Measurements from ENCODE around the gene CELSR1. TPM values are rescaled to one million over a fixed set of nuclear protein-coding genes. Genes with fewer than 3 reads are reported as not detected.

The CELSR1 gene
- total RNA-seq, 3 donors from 2014 or later (not counting 1 experiment from before 2014, with no cell fraction given): 0.89 to 3.9 (median 1.9) TPM

DNA sequence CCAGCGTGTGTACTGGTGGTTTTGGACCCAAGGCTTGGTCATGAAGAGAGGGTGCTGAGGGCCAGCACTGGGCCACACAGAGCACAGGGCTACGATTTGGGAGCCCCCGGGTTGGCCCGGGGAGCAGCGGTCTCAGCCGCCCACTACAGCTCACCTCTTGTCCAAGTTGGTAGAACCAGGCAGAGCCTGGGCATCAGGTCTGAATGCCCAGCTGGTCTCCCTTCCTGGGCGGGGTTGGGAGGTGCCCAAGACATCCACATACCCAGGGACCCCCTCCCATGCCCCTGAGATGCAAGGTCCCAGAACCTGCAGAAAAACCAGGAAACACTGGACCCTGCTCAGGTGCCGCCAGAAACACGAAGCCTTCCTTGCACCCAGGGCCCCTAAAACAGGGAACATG lies 18.0 kb downstream of the CELSR1 start:
- no peaks in the 10 kb centered on the region for H3K9me3 Mint-ChIP-seq
- ATAC-seq (no peak), DNase-seq (no peak)
- WGBS (ENCODE audit: insufficient coverage): 87% methylated on average over 9 of the region's 9 CpGs
- Histone ChIP-seq H3K9me3 (ENCODE audit: control insufficient read depth, insufficient read depth, low read length) (no peaks in the 10 kb centered on the region), H3K27me3 (ENCODE audit: control insufficient read depth, insufficient read depth, low read length) (no peaks in the 10 kb centered on the region), H3K4me3 (ENCODE audit: low read length) (no peak overlapping the region), H3K27ac (ENCODE audit: low read length) (no peak overlapping the region), H3K36me3 (ENCODE audit: control insufficient read depth, insufficient read depth, low read length) (no peaks in the 10 kb centered on the region), H3K4me1 (ENCODE audit: control insufficient read depth, insufficient read depth, low read length) (peaks cover 11% of the 10 kb centered on the region)
- H3K4me1 Mint-ChIP-seq: no peaks in the 10 kb centered on the region
- intact Hi-C loops (cut with micrococcal nuclease): no loop called here
- H3K4me3 Mint-ChIP-seq: no peak overlapping the region
- H3K36me3 Mint-ChIP-seq: no peaks in the 10 kb centered on the region
- no peaks in the 10 kb centered on the region for H3K27me3 Mint-ChIP-seq (ENCODE audit: low read depth in 2 of 2)
- TF ChIP-seq, protein P1, sequence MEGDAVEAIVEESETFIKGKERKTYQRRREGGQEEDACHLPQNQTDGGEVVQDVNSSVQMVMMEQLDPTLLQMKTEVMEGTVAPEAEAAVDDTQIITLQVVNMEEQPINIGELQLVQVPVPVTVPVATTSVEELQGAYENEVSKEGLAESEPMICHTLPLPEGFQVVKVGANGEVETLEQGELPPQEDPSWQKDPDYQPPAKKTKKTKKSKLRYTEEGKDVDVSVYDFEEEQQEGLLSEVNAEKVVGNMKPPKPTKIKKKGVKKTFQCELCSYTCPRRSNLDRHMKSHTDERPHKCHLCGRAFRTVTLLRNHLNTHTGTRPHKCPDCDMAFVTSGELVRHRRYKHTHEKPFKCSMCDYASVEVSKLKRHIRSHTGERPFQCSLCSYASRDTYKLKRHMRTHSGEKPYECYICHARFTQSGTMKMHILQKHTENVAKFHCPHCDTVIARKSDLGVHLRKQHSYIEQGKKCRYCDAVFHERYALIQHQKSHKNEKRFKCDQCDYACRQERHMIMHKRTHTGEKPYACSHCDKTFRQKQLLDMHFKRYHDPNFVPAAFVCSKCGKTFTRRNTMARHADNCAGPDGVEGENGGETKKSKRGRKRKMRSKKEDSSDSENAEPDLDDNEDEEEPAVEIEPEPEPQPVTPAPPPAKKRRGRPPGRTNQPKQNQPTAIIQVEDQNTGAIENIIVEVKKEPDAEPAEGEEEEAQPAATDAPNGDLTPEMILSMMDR (IDR thresholded peaks at IDR 0.05): no peak
- H3K27ac Mint-ChIP-seq: no peak overlapping the region

GRCh38 chr22:46518542-46519325 lies 18.7 kb downstream of the CELSR1 start:
- intact Hi-C loops (cut with micrococcal nuclease): no loop called here
- no peaks in the 10 kb centered on the region for H3K4me1 Mint-ChIP-seq
- H3K27me3 ChIP-seq (ENCODE audit: control insufficient read depth, insufficient read depth, low read length): no peaks in the 10 kb centered on the region
- 90% methylated on average over 25 of the region's 25 CpGs for WGBS (ENCODE audit: insufficient coverage)
- H3K4me3 ChIP-seq (ENCODE audit: low read length): no peak overlapping the region
- H3K9me3 Mint-ChIP-seq: no peaks in the 10 kb centered on the region
- H3K36me3 ChIP-seq (ENCODE audit: control insufficient read depth, insufficient read depth, low read length): no peaks in the 10 kb centered on the region
- TF ChIP-seq, protein P1 (IDR thresholded peaks at IDR 0.05): no peak
- H3K4me3 Mint-ChIP-seq: no peak overlapping the region
- no peak for DNase-seq
- ATAC-seq: no peak
- no peaks in the 10 kb centered on the region for H3K36me3 Mint-ChIP-seq
- H3K27ac ChIP-seq (ENCODE audit: low read length): no peak overlapping the region
- no peaks in the 10 kb centered on the region for H3K27me3 Mint-ChIP-seq (ENCODE audit: low read depth in 2 of 2)
- H3K9me3 ChIP-seq (ENCODE audit: control insufficient read depth, insufficient read depth, low read length): no peaks in the 10 kb centered on the region
- no peak overlapping the region for H3K27ac Mint-ChIP-seq
- peaks cover 11% of the 10 kb centered on the region for H3K4me1 ChIP-seq (ENCODE audit: control insufficient read depth, insufficient read depth, low read length)

GRCh38 chr22:46518038-46518437 lies 19.4 kb downstream of the CELSR1 start:
- H3K36me3 ChIP-seq (ENCODE audit: control insufficient read depth, insufficient read depth, low read length): no peaks in the 10 kb centered on the region
- no peaks in the 10 kb centered on the region for H3K36me3 Mint-ChIP-seq
- H3K4me1 ChIP-seq (ENCODE audit: control insufficient read depth, insufficient read depth, low read length): peaks cover 11% of the 10 kb centered on the region
- H3K4me3 Mint-ChIP-seq: no peak overlapping the region
- DNase-seq: no peak
- H3K4me1 Mint-ChIP-seq: no peaks in the 10 kb centered on the region
- WGBS (ENCODE audit: insufficient coverage): 93% methylated on average over 18 of the region's 18 CpGs
- no peaks in the 10 kb centered on the region for H3K9me3 Mint-ChIP-seq
- no peak overlapping the region for H3K4me3 ChIP-seq (ENCODE audit: low read length)
- intact Hi-C loops (cut with micrococcal nuclease): no loop called here
- H3K9me3 ChIP-seq (ENCODE audit: control insufficient read depth, insufficient read depth, low read length): no peaks in the 10 kb centered on the region
- TF ChIP-seq, protein P1 (IDR thresholded peaks at IDR 0.05): no peak
- H3K27me3 ChIP-seq (ENCODE audit: control insufficient read depth, insufficient read depth, low read length): no peaks in the 10 kb centered on the region
- H3K27me3 Mint-ChIP-seq (ENCODE audit: low read depth in 2 of 2): no peaks in the 10 kb centered on the region
- no peak overlapping the region for H3K27ac ChIP-seq (ENCODE audit: low read length)
- no peak for ATAC-seq
- H3K27ac Mint-ChIP-seq: no peak overlapping the region

Measured in natural killer cell (primary cell).